ENCODE results near the gene ASPDH. TPM values are rescaled to one million over a fixed set of nuclear protein-coding genes. Genes with fewer than 3 reads are reported as not detected.
"Not testable (repeated sequence)": the region's sequence is repeated elsewhere in the genome, so short reads cannot be mapped to it uniquely, and the experiment has no call there.

ASPDH gene
- total RNA-seq, 1 experiment from 2014 or later, result not detected

DNA sequence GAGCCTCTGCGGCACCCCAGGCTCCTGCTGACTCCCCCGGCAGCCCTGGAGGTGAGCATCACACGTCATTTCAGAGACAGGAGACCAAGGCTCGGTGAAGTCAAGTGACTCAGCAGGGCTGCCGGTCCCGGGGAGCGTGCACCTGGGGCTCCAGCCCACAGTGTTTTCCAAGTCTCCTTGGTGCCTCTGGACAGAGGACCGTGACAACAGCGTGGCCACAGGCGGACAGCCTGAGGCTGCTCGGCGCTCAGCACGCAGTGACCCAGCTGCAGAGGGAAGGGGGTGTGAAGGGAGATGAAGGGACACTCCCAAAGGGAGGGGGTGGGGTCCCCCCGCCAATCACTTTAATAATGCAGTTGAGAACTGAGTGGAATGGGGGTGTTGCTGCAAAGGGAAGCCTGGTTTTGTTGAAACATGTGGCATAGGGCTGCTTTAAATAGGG is 17.5 kb upstream of the ASPDH start:
- H3K27ac ChIP-seq (ENCODE audit: insufficient read length, low read depth, low read length), result no peak overlapping the region

GRCh38 chr19:50528052-50528451 is 14.3 kb upstream of the ASPDH start:
- H2BK15ac ChIP-seq (ENCODE audit: low read depth, low read length); H3K4me2 ChIP-seq (ENCODE audit: insufficient read depth, insufficient read length, low read length); H3K23ac ChIP-seq (ENCODE audit: insufficient read length, low read depth, low read length); H4K8ac ChIP-seq (replicated peaks; ENCODE audit: insufficient read length, low read depth, low read length); H3K4me1 Mint-ChIP-seq; H3K4ac ChIP-seq (ENCODE audit: low read depth, low read length); DNase-seq; H2AK5ac ChIP-seq (ENCODE audit: insufficient read length, low read length); H3K79me1 ChIP-seq (ENCODE audit: insufficient read depth, low read depth, low read length, poor library complexity, severe bottlenecking); H3K4me3 Mint-ChIP-seq; H3K14ac ChIP-seq (ENCODE audit: insufficient read depth, low read length); H4K91ac ChIP-seq (ENCODE audit: insufficient read length, low read depth, low read length); H3K18ac ChIP-seq (ENCODE audit: insufficient read length, low read depth, low read length); H3K56ac ChIP-seq (ENCODE audit: insufficient read length, low read depth, low read length); H3K27ac Mint-ChIP-seq; H3K36me3 Mint-ChIP-seq (ENCODE audit: insufficient read depth in 1 of 3, low read depth in 3 of 3); H2BK12ac ChIP-seq (ENCODE audit: insufficient read length, low read depth, low read length); H3K27ac ChIP-seq (ENCODE audit: insufficient read length, low read depth, low read length); H2BK120ac ChIP-seq (ENCODE audit: low read depth, low read length, poor library complexity, severe bottlenecking); H4K20me1 ChIP-seq (ENCODE audit: control insufficient read depth, insufficient read depth, insufficient read length); H3K9ac ChIP-seq (ENCODE audit: extremely low read depth, insufficient read length, low read length); H3T11ph ChIP-seq (ENCODE audit: low read length); H3K4me1 ChIP-seq (ENCODE audit: insufficient read depth, low read length); H3K23me2 ChIP-seq (ENCODE audit: insufficient read length, low read depth, low read length, poor library complexity, severe bottlenecking); H3K79me2 ChIP-seq (ENCODE audit: insufficient read depth, low read length); H2AFZ ChIP-seq (ENCODE audit: low read length); H2BK5ac ChIP-seq (ENCODE audit: insufficient read length, low read length); H3K9me3 Mint-ChIP-seq; H3K27me3 ChIP-seq (ENCODE audit: insufficient read depth, low read length); H4K5ac ChIP-seq (ENCODE audit: insufficient read length, low read depth, low read length); H2BK20ac ChIP-seq (ENCODE audit: low read depth, low read length, poor library complexity, severe bottlenecking); H3K9me3 ChIP-seq (ENCODE audit: control insufficient read depth, low read depth, low read length): not testable (repeated sequence)
- WGBS (ENCODE audit: extremely low coverage, insufficient read length, low lambda C conversion rate), result no CpG with 5 or more reads among the region's 3 CpGs
- H3K27me3 Mint-ChIP-seq (ENCODE audit: low read depth), result peaks cover 47% of the 10 kb centered on the region

More for the DNA sequence above, 17.5 kb upstream of the ASPDH start:
- no peak overlapping the region for H2BK12ac ChIP-seq (ENCODE audit: insufficient read length, low read depth, low read length)
- no peak overlapping the region for H2BK120ac ChIP-seq (ENCODE audit: low read depth, low read length, poor library complexity, severe bottlenecking)
- no peak for TF ChIP-seq CTCF (conservative IDR thresholded peaks at IDR 0.05)
- Mint-ChIP-seq H3K27me3 (ENCODE audit: low read depth) (peaks cover 47% of the 10 kb centered on the region), H3K36me3 (ENCODE audit: insufficient read depth in 1 of 3, low read depth in 3 of 3) (peaks cover 0 to 18% (median 11%) of the 10 kb centered on the region in 3 experiments; a peak in 4 of 7 replicates), H3K9me3 (peaks cover 8% of the 10 kb centered on the region in 2 experiments; a peak in 4 of 5 replicates), H3K4me3 (no peak overlapping the region), H3K27ac (no peak overlapping the region), H3K4me1 (peaks cover 5 to 8% of the 10 kb centered on the region in 2 experiments)
- no peaks in the 10 kb centered on the region; the same call in 1 of the 2 replicates for H3K4me1 ChIP-seq (ENCODE audit: insufficient read depth, low read length)
- no peak overlapping the region for H4K8ac ChIP-seq (replicated peaks; ENCODE audit: insufficient read length, low read depth, low read length)
- H3K23me2 ChIP-seq (ENCODE audit: insufficient read length, low read depth, low read length, poor library complexity, severe bottlenecking), result no peaks in the 10 kb centered on the region
- no peak overlapping the region for H3K9ac ChIP-seq (ENCODE audit: extremely low read depth, insufficient read length, low read length)
- H3K27me3 ChIP-seq (ENCODE audit: insufficient read depth, low read length), result no peaks in the 10 kb centered on the region
- H2BK5ac ChIP-seq (ENCODE audit: insufficient read length, low read length), result no peak overlapping the region
- no peaks in the 10 kb centered on the region for H4K20me1 ChIP-seq (ENCODE audit: control insufficient read depth, insufficient read depth, insufficient read length)
- no peak overlapping the region for H2AFZ ChIP-seq (ENCODE audit: low read length)
- H3T11ph ChIP-seq (ENCODE audit: low read length), result no peak overlapping the region
- WGBS (ENCODE audit: extremely low coverage, insufficient read length, low lambda C conversion rate), result no CpG with 5 or more reads among the region's 14 CpGs
- H3K23ac ChIP-seq (ENCODE audit: insufficient read length, low read depth, low read length), result no peak overlapping the region
- no peak overlapping the region for H3K18ac ChIP-seq (ENCODE audit: insufficient read length, low read depth, low read length)
- H4K5ac ChIP-seq (ENCODE audit: insufficient read length, low read depth, low read length), result no peak overlapping the region
- no peak overlapping the region for H4K91ac ChIP-seq (ENCODE audit: insufficient read length, low read depth, low read length)
- DNase-seq, result no peak
- no peak overlapping the region for H3K4me2 ChIP-seq (ENCODE audit: insufficient read depth, insufficient read length, low read length)
- no peak overlapping the region for H3K4ac ChIP-seq (ENCODE audit: low read depth, low read length)
- H3K56ac ChIP-seq (ENCODE audit: insufficient read length, low read depth, low read length), result no peak overlapping the region
- no peaks in the 10 kb centered on the region for H3K79me1 ChIP-seq (ENCODE audit: insufficient read depth, low read depth, low read length, poor library complexity, severe bottlenecking)
- no peaks in the 10 kb centered on the region for H3K79me2 ChIP-seq (ENCODE audit: insufficient read depth, low read length)
- no peak overlapping the region for H2BK15ac ChIP-seq (ENCODE audit: low read depth, low read length)
- H3K9me3 ChIP-seq (ENCODE audit: control insufficient read depth, low read depth, low read length), result peaks cover 6% of the 10 kb centered on the region
- no peak overlapping the region for H2AK5ac ChIP-seq (ENCODE audit: insufficient read length, low read length)
- no peak overlapping the region for H2BK20ac ChIP-seq (ENCODE audit: low read depth, low read length, poor library complexity, severe bottlenecking)
- no peak overlapping the region for H3K14ac ChIP-seq (ENCODE audit: insufficient read depth, low read length)
